GM12801 (cell line): ENCODE measurements around the gene ELMO1.

ENCODE experiments used
- TF ChIP-seq, protein P1 (sequence below): IDR thresholded peaks from one replicate; pipeline ENCODE4 v1.5.1; 2011; ENCODE audit warnings: control low read depth; ENCODE audit not compliant: insufficient read length; ENCODE audit errors: extremely low read depth

Gene ELMO1

DNA sequence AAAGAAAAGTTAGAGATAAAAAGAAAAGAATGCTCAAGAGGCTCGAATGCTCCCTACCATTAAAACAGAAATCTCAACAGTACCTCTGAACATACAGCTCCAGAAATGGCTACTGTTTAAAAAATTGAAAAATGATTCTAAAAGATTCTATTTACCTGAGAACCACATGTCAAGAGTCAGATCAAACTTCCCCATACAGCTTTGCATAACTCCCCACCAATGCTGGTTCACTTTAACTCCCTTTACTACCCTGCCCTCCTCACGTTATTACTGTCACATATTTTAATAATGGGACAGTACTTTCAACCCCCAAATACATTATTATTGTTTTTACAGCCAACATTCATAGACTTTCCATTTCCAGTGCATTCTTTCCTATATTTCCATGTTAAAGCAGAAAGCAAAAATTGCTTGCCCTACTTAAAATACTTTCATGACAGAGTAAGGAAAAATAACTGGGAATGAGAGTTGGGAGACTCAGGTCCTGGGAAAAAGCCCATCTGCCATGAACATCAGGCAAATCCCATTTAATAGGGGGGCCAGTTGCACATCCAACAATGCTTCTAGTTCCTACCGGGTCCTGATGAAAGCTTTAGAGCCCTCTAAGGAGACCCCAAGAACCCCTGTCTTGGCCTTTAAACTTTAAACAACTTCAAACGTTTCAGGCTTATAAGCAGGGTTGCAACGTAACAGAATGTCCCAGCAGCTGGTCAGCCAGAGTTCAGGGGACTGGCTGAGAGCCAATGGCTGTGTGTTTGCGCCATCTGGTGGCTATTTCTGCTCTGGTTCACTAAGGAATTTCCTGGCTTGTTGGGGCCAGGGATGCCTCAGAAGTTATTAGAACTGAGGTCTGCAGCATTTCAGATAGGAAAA lies 247.4 kb downstream of the ELMO1 start:
- TF ChIP-seq, protein P1, sequence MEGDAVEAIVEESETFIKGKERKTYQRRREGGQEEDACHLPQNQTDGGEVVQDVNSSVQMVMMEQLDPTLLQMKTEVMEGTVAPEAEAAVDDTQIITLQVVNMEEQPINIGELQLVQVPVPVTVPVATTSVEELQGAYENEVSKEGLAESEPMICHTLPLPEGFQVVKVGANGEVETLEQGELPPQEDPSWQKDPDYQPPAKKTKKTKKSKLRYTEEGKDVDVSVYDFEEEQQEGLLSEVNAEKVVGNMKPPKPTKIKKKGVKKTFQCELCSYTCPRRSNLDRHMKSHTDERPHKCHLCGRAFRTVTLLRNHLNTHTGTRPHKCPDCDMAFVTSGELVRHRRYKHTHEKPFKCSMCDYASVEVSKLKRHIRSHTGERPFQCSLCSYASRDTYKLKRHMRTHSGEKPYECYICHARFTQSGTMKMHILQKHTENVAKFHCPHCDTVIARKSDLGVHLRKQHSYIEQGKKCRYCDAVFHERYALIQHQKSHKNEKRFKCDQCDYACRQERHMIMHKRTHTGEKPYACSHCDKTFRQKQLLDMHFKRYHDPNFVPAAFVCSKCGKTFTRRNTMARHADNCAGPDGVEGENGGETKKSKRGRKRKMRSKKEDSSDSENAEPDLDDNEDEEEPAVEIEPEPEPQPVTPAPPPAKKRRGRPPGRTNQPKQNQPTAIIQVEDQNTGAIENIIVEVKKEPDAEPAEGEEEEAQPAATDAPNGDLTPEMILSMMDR = no peak

DNA sequence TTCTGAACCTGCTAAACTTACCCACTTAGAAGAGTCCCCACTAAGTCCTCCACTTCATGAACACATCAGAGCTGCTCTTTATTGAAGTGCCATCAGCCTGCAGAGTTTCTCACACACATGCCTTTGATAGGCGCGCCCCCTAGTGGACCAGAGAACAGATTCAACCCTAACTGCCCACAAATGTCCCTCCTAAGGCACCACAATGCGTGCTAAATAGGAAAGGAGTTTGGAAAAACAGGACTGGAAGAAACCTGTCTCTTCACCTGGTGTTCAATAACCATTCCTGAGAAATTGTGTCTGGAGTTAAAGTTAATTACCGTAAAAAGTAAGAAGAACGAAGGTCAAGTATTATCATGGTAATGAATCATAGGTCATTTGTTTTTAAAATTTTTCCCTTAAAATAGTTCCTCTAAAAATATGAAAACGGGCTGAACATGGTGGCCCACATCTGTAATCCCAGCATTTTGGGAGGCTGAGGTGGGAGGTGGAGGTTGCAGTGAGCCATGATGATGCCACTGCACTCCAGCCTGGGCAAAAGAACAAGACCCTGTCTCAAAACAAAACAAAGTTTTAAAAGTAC lies 249.7 kb downstream of the ELMO1 start:
- TF ChIP-seq, protein P1 = no peak

DNA sequence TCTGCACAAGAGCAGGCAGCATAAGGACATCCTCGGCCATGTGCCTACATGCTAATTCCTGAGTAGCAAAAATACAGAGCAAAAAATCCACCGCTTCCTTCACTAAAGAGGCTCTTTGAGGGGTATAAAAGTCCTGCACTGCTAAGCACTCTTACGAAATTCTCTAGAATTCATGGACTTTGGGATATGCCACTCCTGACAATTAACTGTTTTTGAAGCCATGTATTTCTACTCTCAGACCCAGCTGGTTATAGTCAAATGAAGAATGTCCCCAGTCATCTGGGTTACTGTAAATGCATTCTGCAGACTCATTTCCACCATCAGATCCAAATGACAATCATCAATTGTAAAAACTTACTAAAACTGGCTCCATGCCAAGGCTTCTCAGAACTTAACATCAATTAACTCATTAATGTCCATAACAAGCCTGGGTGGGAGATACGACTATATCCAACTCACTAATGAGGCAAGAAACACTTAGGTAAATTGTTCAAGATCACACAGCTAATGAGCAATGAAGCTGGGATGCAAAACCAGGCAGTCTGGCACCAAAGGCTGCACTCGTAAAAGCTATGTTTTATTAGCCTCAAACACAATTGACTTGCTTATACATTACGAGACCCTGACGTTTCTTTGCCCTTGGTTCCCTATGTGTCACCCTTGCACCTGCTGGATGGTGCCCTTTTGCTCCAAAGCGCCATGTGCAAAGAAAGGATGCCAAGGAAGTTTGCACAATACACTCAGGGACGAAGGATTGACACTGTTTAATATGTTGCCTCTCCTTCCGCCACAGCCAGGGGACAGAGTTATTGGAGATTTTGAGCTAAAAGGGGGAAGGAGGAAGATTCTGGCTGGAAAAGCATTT lies 250.4 kb downstream of the ELMO1 start:
- TF ChIP-seq, protein P1 = no peak

DNA sequence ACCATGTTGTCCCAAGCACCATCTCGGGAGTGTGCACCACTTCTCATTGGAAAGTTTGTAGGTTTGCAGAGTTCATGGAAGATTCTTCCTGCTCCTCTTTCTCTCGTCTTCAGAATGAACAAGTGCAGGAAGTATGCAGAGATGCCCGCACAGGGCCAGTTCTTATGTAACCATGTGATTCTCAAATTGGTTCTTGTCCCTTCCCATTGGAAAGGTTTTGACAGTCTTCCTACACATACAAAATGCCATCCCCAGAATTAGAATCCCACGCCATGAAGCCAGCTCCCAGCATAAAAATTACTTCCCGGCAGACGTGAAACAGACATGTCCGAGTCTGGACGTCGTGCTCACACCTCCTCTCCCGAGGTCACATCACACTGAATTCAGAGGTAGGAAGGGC lies 251.6 kb downstream of the ELMO1 start:
- TF ChIP-seq, protein P1 = no peak

DNA sequence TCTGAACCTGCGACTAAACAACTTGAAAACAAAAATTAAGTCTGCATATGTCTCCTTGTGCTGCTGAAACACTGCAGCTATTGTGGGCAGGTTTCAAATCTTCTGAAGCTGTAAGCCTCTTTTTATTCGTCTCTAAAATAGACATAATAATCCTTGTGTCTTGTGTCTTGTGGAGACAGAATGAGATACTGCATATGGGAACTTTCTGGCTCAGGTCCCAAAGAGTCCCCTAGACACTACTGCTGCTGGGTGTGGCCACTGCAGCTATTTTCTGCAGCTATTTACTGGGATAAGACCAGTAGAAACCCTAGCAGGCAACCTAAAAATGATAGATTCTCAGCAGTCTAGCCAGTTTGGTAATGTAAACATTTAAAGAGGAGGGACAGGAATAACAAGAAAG lies 252.0 kb downstream of the ELMO1 start:
- TF ChIP-seq, protein P1 = no peak

DNA sequence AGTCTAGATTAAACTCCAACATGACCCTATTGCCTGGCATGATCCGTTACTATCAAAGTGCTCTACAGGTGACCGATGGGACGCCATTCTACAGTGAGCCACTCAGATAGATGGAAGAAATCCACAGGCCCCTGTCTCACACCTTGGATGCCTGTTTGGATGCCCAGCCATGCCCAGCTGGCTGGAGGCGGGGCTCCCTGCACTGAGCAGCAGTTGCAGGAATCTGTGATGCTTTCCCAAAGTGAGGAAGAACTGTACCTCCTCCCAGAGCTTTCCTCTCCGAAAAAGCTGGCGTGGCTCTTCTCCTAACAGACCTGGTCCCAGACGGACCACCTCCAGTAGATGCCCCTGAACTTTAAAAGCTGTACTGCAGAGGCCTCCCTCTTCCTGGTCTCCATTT lies 253.3 kb downstream of the ELMO1 start:
- TF ChIP-seq, protein P1 = no peak

DNA sequence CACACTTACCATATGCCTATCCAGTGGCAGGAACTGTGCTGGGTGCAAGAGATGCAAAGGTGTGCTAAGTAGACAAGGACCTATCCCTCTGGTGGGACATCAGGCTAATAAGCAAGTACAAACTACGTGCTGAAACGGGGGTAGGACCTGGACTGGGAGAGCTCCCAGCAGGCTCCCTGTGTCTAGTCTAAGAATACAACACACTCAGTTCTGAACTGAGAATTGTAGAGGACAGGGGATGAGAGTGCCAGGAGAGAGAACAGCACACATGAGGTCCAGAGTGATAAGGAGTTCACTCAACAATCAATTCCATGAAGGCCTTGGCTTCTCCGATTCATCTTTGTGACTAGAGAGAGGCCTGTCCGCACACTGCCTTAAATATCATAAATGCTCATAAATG lies 253.7 kb downstream of the ELMO1 start:
- TF ChIP-seq, protein P1 = no peak
